SK-N-MC (cell line): ENCODE results near the gene KCNQ1OT1.

Experiments used
- DNase-seq: peaks from one replicate; pipeline ENCODE4 v3.0.0-alpha.2; 2011; ENCODE audit warnings: low read depth, low spot score
- H3K27ac ChIP-seq: fragments of 200-600 bp; sonication (generic); 2 replicates; pipeline ENCODE4 v1.5.1; 2016; ENCODE audit warnings: mixed run types
- H3K36me3 ChIP-seq: fragments of 200-600 bp; sonication (generic); 2 replicates; pipeline ENCODE4 v1.6.1; 2017; ENCODE audit warnings: antibody characterized with exemption, low read length, mixed read lengths; ENCODE audit not compliant: insufficient read depth
- H3K4me3 ChIP-seq: fragments of 200-600 bp; sonication (generic); 2 replicates; pipeline ENCODE4 v1.5.1; 2016
- H3K9ac ChIP-seq: fragments of 200-600 bp; sonication (generic); 2 replicates; pipeline ENCODE4 v1.8.0; 2017; ENCODE audit warnings: mixed run types, mixed read lengths; ENCODE audit not compliant: insufficient read length
- H3K9me3 ChIP-seq: fragments of 200-600 bp; sonication (generic); 2 replicates; pipeline ENCODE4 v1.6.1; 2017; ENCODE audit warnings: low read depth, mild to moderate bottlenecking, antibody characterized with exemption, low read length, moderate library complexity, mixed read lengths
- EZH2 ChIP-seq: fragments of 200-600 bp; sonication (generic); IDR thresholded peaks from one replicate; pipeline ENCODE4 v1.6.1; 2017; ENCODE audit warnings: antibody characterized with exemption
- FOXP2 ChIP-seq: optimal IDR thresholded peaks from 2 replicates; pipeline ENCODE3; 2011; ENCODE audit warnings: mild to moderate bottlenecking, moderate library complexity; ENCODE audit not compliant: insufficient read depth; ENCODE audit errors: extremely low read length, control extremely low read depth
- POLR2AphosphoS5 ChIP-seq: IDR thresholded peaks from 2 replicates; pipeline ENCODE4 v1.6.1; 2012; ENCODE audit warnings: mild to moderate bottlenecking, low read depth, low read length, borderline replicate concordance

The KCNQ1OT1 gene

GRCh38 chr11:2666828-2667570 is 32.8 kb downstream of the KCNQ1OT1 start:
- TF ChIP-seq POLR2AphosphoS5 (no peak), EZH2 (no peak), FOXP2 (no peak)
- Histone ChIP-seq H3K9me3 (no peaks in the 10 kb centered on the region), H3K36me3 (peaks cover 27% of the 10 kb centered on the region; the same call in 1 of the 2 replicates), H3K9ac (no peak overlapping the region), H3K4me3 (no peak overlapping the region), H3K27ac (no peak overlapping the region)
- DNase-seq, result no peak

- DNase-seq, result no peak
- H3K9ac ChIP-seq, result no peak overlapping the region
- no peak overlapping the region for H3K27ac ChIP-seq
- peaks cover 27% of the 10 kb centered on the region; the same call in 1 of the 2 replicates for H3K36me3 ChIP-seq
- no peak for TF ChIP-seq POLR2AphosphoS5
- no peak for TF ChIP-seq EZH2
- TF ChIP-seq FOXP2, result no peak
- H3K9me3 ChIP-seq, result no peaks in the 10 kb centered on the region
- H3K4me3 ChIP-seq, result no peak overlapping the region
These were observed 33.4 kb downstream of the KCNQ1OT1 start for GRCh38 chr11:2666401-2666741.

GRCh38 chr11:2665526-2666400 is 34.0 kb downstream of the KCNQ1OT1 start:
- TF ChIP-seq FOXP2 (no peak), POLR2AphosphoS5 (no peak)
- H3K9ac ChIP-seq, result no peak overlapping the region
- no peak overlapping the region for H3K27ac ChIP-seq
- H3K36me3 ChIP-seq, result peaks cover 23% of the 10 kb centered on the region; the same call in 1 of the 2 replicates
- DNase-seq, result no peak
- no peak overlapping the region for H3K4me3 ChIP-seq
- no peaks in the 10 kb centered on the region for H3K9me3 ChIP-seq

- Histone ChIP-seq H3K9ac (no peak overlapping the region), H3K9me3 (no peaks in the 10 kb centered on the region), H3K4me3 (no peak overlapping the region), H3K27ac (no peak overlapping the region), H3K36me3 (peaks cover 17% of the 10 kb centered on the region; the same call in 1 of the 2 replicates)
- no peak for DNase-seq
- TF ChIP-seq EZH2 (no peak), POLR2AphosphoS5 (no peak), FOXP2 (no peak)
These were observed 34.8 kb downstream of the KCNQ1OT1 start for GRCh38 chr11:2664791-2665525.

- Histone ChIP-seq H3K36me3 (peaks cover 12% of the 10 kb centered on the region; the same call in 1 of the 2 replicates), H3K4me3 (no peak overlapping the region)
These were observed 35.4 kb downstream of the KCNQ1OT1 start for GRCh38 chr11:2664376-2664775.

GRCh38 chr11:2663915-2664314 is 35.9 kb downstream of the KCNQ1OT1 start:
- no peak for DNase-seq
- TF ChIP-seq EZH2, result no peak
- no peak for TF ChIP-seq POLR2AphosphoS5
- no peak for TF ChIP-seq FOXP2
- Histone ChIP-seq H3K9ac (no peak overlapping the region), H3K4me3 (no peak overlapping the region), H3K9me3 (no peaks in the 10 kb centered on the region), H3K27ac (no peak overlapping the region), H3K36me3 (peaks cover 11% of the 10 kb centered on the region; the same call in 1 of the 2 replicates)

More at GRCh38 chr11:2664376-2664775, 35.4 kb downstream of the KCNQ1OT1 start:
- no peak for TF ChIP-seq POLR2AphosphoS5
- no peak for TF ChIP-seq FOXP2
- TF ChIP-seq EZH2, result no peak
- H3K27ac ChIP-seq, result no peak overlapping the region
- DNase-seq, result no peak
- H3K9ac ChIP-seq, result no peak overlapping the region
- H3K9me3 ChIP-seq, result no peaks in the 10 kb centered on the region

- TF ChIP-seq FOXP2, result no peak
- TF ChIP-seq POLR2AphosphoS5, result no peak
- no peak for TF ChIP-seq EZH2
- no peak overlapping the region for H3K9ac ChIP-seq
- H3K36me3 ChIP-seq, result peaks cover 10% of the 10 kb centered on the region; the same call in 1 of the 2 replicates
- no peak for DNase-seq
- H3K4me3 ChIP-seq, result no peak overlapping the region
- no peak overlapping the region for H3K27ac ChIP-seq
- no peaks in the 10 kb centered on the region for H3K9me3 ChIP-seq
These were observed 36.3 kb downstream of the KCNQ1OT1 start for GRCh38 chr11:2663506-2663905.
